A549 treated with Mapracorat at 1 μM for 4 hours (cell line): ENCODE measurements around the gene MAP2K3. TPM values are rescaled to one million over a fixed set of nuclear protein-coding genes. Genes with fewer than 3 reads are reported as not detected.

Source experiments
- total RNA-seq: library from RNA; stranded (reverse); fragments of 200-300 nt; extraction: Qiagen RNA extraction; gene quantifications from 5 replicates; pipeline ENCODE4 v1.2.3, GENCODE V29; 2022

MAP2K3 gene
- 91.5 to 136 TPM (median 103 TPM) in 5 replicates for total RNA-seq

GRCh38 chr17:21284319-21285163, at the start of gene MAP2K3:
MAP2K3 (plus strand) TSS chr17:21284711; CDS start chr17:21284921, 210 bp downstream.

GRCh38 chr17:21252796-21253645, 31.5 kb upstream of the MAP2K3 start, which contains the start of gene NATD1:
NATD1 (minus strand) TSS chr17:21253410; CDS start chr17:21253264, 146 bp downstream.

Other genes starting within 250 kb of the MAP2K3 start
- gene USP22, start 241.7 kb upstream of the MAP2K3 start, total RNA-seq = 117 to 133 TPM (median 121 TPM) in 5 replicates
- gene DHRS7B, start 157.7 kb upstream of the MAP2K3 start, total RNA-seq = 16.9 to 26.6 TPM (median 19.8 TPM) in 5 replicates
- 57.6 to 72.9 TPM (median 66.4 TPM) in 5 replicates for gene TMEM11, start 70.5 kb upstream of the MAP2K3 start, total RNA-seq
- gene NATD1, start 31.3 kb upstream of the MAP2K3 start, total RNA-seq = 2.5 to 4.0 TPM (median 3.3 TPM) in 5 replicates
- 0.93 to 1.7 TPM (median 1.5 TPM) in 5 replicates for gene KCNJ12, start 91.6 kb downstream of the MAP2K3 start, total RNA-seq